ENCODE results near the gene MUC2. TPM values are rescaled to one million over a fixed set of nuclear protein-coding genes. Genes with fewer than 3 reads are reported as not detected.

MUC2 gene
- total and polyA plus RNA-seq, 2 of the 13 experiments (the other 11 are each of a cell fraction or from before 2014, with no cell fraction given): not detected

DNA sequence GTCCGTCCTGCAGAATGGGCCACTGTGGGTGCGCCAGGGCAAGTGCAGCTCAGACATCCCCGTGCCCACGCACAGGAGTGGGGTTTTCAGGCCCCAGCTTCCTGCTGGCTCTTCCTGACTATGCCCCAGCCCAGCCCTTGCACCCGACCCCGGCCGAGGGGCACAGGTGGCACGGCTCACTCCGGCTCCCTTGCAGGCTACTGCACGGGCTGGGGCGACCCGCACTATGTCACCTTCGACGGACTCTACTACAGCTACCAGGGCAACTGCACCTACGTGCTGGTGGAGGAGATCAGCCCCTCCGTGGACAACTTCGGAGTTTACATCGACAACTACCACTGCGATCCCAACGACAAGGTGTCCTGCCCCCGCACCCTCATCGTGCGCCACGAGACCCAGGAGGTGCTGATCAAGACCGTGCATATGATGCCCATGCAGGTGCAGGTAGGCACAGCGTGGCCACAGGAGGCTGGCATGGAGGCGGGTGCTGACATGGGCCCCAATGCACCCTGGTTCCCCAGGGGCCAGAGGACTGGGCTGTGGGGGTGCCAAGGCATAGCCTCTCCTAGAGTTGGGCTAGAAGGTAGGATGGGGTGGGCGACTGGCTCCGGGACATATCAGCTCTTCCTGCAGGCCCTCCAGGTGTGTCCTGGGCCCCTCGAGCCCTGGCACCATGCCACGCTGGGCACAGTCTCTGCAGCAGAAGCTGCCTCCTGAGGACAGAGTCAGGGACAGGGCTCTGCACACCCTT lies 27.7 kb downstream of the MUC2 start (continued):
- TF ChIP-seq, protein P1, sequence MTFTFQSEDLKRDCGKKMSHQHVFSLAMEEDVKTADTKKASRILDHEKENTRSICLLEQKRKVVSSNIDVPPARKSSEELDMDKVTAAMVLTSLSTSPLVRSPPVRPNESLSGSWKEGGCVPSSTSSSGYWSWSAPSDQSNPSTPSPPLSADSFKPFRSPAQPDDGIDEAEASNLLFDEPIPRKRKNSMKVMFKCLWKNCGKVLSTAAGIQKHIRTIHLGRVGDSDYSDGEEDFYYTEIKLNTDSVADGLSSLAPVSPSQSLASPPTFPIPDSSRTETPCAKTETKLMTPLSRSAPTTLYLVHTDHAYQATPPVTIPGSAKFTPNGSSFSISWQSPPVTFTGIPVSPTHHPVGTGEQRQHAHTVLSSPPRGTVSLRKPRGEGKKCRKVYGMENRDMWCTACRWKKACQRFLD (CRISPR knock-in tag; IDR thresholded peaks at IDR 0.05; ENCODE audit: borderline replicate concordance): no peak
- TF ChIP-seq, protein P2, sequence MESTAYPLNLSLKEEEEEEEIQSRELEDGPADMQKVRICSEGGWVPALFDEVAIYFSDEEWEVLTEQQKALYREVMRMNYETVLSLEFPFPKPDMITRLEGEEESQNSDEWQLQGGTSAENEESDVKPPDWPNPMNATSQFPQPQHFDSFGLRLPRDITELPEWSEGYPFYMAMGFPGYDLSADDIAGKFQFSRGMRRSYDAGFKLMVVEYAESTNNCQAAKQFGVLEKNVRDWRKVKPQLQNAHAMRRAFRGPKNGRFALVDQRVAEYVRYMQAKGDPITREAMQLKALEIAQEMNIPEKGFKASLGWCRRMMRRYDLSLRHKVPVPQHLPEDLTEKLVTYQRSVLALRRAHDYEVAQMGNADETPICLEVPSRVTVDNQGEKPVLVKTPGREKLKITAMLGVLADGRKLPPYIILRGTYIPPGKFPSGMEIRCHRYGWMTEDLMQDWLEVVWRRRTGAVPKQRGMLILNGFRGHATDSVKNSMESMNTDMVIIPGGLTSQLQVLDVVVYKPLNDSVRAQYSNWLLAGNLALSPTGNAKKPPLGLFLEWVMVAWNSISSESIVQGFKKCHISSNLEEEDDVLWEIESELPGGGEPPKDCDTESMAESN (CRISPR knock-in tag; conservative IDR thresholded peaks at IDR 0.05): no peak
- TF ChIP-seq PHF21A (CRISPR knock-in tag; IDR thresholded peaks at IDR 0.05) (no peak), ZNF230 (CRISPR knock-in tag; IDR thresholded peaks at IDR 0.05) (no peak), NPAS2 (CRISPR knock-in tag; IDR thresholded peaks at IDR 0.05; ENCODE audit: borderline replicate concordance) (no peak), BRCA1 (CRISPR knock-in tag; IDR thresholded peaks at IDR 0.05) (no peak), RAD21 (CRISPR knock-in tag; IDR thresholded peaks at IDR 0.05) (no peak)
- TF ChIP-seq, protein P3, sequence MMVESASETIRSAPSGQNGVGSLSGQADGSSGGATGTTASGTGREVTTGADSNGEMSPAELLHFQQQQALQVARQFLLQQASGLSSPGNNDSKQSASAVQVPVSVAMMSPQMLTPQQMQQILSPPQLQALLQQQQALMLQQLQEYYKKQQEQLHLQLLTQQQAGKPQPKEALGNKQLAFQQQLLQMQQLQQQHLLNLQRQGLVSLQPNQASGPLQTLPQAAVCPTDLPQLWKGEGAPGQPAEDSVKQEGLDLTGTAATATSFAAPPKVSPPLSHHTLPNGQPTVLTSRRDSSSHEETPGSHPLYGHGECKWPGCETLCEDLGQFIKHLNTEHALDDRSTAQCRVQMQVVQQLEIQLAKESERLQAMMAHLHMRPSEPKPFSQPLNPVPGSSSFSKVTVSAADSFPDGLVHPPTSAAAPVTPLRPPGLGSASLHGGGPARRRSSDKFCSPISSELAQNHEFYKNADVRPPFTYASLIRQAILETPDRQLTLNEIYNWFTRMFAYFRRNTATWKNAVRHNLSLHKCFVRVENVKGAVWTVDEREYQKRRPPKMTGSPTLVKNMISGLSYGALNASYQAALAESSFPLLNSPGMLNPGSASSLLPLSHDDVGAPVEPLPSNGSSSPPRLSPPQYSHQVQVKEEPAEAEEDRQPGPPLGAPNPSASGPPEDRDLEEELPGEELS (CRISPR knock-in tag; IDR thresholded peaks at IDR 0.05): no peak

All from HepG2 (cell line).